ENCODE data around the gene FOXE3. TPM values are rescaled to one million over a fixed set of nuclear protein-coding genes. Genes with fewer than 3 reads are reported as not detected.

FOXE3 gene
- under 1 TPM in 2 of 3 donors, not detected in 1; 0.23 to 0.39 TPM for total RNA-seq
- long read RNA-seq, donor 1 = 0 reads
- long read RNA-seq, donor 2 = 0 reads

DNA sequence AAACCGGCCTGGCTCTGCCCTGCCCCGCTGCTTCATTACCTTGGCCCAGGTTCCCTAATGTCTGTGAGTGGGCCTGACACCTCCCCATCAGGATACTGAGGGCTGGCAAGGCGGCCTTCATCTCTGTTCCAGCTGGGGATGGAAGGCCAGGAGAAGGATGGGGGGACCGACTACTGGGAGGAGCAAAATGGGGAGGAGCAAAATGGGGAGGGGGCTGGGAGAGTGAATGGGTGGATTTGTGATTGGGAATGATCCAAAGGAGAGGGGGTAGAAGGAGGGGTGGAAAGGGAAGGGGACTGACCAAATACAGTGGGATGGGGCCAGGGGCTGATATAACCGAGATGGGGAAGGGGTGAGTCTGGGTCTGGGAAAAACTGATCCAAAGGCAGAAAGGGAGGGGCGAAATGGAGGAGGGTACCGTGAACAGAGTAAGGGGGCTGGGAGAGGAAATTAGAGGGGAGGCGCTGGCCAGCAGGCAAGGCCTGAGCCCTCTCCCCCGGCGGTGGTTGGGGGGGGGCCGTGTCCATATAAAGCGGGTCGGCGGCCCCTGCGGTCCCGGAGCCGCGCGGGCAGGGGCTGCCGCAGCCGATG is at the start of gene FOXE3:
Gene FOXE3, plus strand, starts transcription at position 558 of the 591 bp plus-strand sequence. Its CDS starts 31 bp downstream, at position 589.
- TF ChIP-seq, protein P1, sequence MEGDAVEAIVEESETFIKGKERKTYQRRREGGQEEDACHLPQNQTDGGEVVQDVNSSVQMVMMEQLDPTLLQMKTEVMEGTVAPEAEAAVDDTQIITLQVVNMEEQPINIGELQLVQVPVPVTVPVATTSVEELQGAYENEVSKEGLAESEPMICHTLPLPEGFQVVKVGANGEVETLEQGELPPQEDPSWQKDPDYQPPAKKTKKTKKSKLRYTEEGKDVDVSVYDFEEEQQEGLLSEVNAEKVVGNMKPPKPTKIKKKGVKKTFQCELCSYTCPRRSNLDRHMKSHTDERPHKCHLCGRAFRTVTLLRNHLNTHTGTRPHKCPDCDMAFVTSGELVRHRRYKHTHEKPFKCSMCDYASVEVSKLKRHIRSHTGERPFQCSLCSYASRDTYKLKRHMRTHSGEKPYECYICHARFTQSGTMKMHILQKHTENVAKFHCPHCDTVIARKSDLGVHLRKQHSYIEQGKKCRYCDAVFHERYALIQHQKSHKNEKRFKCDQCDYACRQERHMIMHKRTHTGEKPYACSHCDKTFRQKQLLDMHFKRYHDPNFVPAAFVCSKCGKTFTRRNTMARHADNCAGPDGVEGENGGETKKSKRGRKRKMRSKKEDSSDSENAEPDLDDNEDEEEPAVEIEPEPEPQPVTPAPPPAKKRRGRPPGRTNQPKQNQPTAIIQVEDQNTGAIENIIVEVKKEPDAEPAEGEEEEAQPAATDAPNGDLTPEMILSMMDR (IDR thresholded peaks at IDR 0.05) = no peak
- no peak for ATAC-seq
- H3K4me3 ChIP-seq = no peak within 1 kb of the TSS

DNA sequence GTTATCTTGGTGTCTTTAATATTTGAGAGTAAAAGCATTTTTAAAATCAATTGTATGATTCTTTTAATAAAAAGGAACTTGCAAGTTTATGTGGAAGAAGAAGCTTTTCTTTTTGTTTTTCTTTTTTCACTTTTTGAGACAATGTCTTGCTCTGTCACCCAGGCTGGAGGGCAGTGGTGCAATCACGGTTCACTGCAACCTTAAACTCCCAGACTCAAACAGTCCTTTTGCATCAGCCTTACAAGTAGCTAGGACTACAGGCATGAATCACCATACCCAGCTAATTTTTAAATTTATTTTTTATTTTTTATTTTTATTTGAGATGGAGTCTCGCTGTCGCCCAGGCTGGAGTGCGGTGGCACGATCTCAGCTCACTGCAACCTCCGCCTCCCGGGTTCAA is 48.4 kb upstream of the FOXE3 start:
- peaks cover 5% of the 10 kb centered on the region for H3K36me3 ChIP-seq (ENCODE audit: low read depth)
- no peak for ATAC-seq
- no peaks in the 10 kb centered on the region for H3K4me1 ChIP-seq (ENCODE audit: low read depth)
- H3K9me3 ChIP-seq = no peaks in the 10 kb centered on the region
- no peak overlapping the region for H3K4me3 ChIP-seq
- DNase-seq = no peak
- intact Hi-C loops (cut with DNase I, micrococcal nuclease) = no loop called here
- TF ChIP-seq, protein P1 (IDR thresholded peaks at IDR 0.05) = no peak

More for the DNA sequence above, at the start of gene FOXE3:
- Histone ChIP-seq H3K36me3 (ENCODE audit: low read depth) (no peaks in the 10 kb centered on the region), H3K4me1 (ENCODE audit: low read depth) (no peaks in the 10 kb centered on the region), H3K9me3 (no peaks in the 10 kb centered on the region)
- no peak for DNase-seq
- intact Hi-C loops (cut with DNase I, micrococcal nuclease) = no loop called here

DNA sequence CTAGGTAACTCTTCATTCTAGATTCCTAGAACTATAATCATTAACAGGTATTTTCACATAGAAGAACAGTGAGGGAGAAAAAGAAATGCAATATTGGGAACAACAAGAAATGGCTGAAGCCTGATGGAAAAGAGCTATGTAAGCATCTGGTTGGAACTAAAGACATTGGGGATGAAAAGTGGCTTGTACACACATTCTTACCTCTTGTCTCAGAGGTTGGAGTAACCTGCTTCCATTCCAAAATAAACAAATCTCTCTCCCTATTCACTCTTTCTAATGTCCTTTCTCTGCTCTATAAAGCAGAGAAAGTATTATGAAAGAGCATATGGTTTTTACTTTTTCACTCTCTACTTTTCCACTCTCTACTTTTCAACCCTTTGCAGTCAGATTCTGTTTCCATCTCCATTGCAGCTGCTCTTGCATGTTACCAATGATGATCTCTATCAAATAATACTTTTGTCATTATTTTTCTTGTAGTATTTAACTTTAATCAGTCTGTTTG is 45.0 kb upstream of the FOXE3 start:
- intact Hi-C loops (cut with DNase I, micrococcal nuclease) = no loop called here
- H3K4me3 ChIP-seq = no peak overlapping the region
- peaks cover 16% of the 10 kb centered on the region for H3K36me3 ChIP-seq (ENCODE audit: low read depth)
- H3K4me1 ChIP-seq (ENCODE audit: low read depth) = no peaks in the 10 kb centered on the region
- DNase-seq (no peak), ATAC-seq (no peak)
- TF ChIP-seq, protein P1 (IDR thresholded peaks at IDR 0.05) = no peak
- no peaks in the 10 kb centered on the region for H3K9me3 ChIP-seq

DNA sequence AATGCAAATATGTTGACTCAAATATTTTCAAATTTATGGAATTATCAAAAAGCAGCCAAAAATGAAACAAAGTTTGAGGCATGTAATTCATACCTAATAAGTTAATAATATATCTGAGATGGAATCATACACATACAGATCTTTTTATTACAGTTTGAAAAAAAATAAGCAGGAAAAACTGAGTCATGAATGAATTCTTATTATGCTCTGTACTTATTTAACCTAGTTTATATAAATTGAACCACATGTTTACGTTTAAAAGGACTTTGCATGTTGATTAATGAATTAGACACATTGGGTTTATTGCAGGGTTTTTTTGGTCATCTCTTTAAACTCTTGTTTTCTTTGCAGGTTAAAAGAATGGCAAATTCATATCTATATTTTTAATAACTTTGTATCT is 41.6 kb upstream of the FOXE3 start:
- intact Hi-C loops (cut with DNase I, micrococcal nuclease) = no loop called here
- H3K4me1 ChIP-seq (ENCODE audit: low read depth) = no peaks in the 10 kb centered on the region
- peaks cover 12% of the 10 kb centered on the region for H3K36me3 ChIP-seq (ENCODE audit: low read depth)
- no peak overlapping the region for H3K4me3 ChIP-seq
- TF ChIP-seq, protein P1 (IDR thresholded peaks at IDR 0.05) = no peak
- ATAC-seq (no peak), DNase-seq (no peak)
- no peaks in the 10 kb centered on the region for H3K9me3 ChIP-seq

DNA sequence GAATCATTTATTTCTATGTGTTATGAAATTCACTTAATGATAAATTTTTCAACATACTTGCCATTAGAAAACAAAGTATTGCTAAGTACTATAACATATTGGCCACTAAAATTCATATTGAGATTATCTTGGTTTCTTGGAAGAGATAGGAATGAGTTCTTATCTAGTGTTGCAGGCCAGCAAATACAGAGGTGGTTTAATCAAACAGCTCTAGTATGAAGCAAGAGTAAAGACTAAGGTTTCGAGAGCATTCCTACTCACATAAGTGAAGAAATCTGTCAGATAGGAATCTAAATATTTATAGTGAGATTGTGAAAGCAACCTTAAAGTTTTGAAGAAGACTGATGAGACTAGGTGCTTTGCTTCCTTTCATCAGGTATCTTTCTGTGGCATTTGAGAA is 37.9 kb upstream of the FOXE3 start:
- intact Hi-C loops (cut with DNase I, micrococcal nuclease) = no loop called here
- Histone ChIP-seq H3K36me3 (ENCODE audit: low read depth) (peaks cover 12% of the 10 kb centered on the region), H3K9me3 (no peaks in the 10 kb centered on the region), H3K4me3 (no peak overlapping the region), H3K4me1 (ENCODE audit: low read depth) (no peaks in the 10 kb centered on the region)
- TF ChIP-seq, protein P1 (IDR thresholded peaks at IDR 0.05) = no peak
- ATAC-seq = no peak
- DNase-seq = no peak

All from mucosa of descending colon (tissue), 3 donors.